Measurements from ENCODE around the gene CYB5RL.

CYB5RL gene

DNA sequence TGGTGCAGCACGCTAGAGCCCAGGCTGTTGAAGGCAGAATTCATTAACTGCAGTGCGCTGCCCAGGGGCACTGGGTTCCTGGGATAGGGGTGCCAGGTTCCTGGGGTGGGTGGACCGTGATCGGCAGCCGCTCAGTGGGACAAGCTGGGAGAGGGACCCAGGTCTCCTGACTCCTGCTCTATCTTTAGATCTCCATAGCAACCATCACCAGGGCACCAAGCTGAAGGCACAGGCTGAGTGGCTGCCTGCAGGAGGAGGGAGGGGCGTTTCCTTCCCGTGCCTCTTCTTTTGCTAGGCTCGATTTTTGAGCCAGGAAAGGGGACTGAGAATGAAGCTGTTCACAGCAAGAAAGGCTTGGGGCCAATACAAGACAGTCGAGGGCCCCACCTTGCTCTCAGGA lies 26.1 kb downstream of the CYB5RL start:
- CTCF ChIA-PET = no interaction called here
- TF ChIP-seq, protein P1, sequence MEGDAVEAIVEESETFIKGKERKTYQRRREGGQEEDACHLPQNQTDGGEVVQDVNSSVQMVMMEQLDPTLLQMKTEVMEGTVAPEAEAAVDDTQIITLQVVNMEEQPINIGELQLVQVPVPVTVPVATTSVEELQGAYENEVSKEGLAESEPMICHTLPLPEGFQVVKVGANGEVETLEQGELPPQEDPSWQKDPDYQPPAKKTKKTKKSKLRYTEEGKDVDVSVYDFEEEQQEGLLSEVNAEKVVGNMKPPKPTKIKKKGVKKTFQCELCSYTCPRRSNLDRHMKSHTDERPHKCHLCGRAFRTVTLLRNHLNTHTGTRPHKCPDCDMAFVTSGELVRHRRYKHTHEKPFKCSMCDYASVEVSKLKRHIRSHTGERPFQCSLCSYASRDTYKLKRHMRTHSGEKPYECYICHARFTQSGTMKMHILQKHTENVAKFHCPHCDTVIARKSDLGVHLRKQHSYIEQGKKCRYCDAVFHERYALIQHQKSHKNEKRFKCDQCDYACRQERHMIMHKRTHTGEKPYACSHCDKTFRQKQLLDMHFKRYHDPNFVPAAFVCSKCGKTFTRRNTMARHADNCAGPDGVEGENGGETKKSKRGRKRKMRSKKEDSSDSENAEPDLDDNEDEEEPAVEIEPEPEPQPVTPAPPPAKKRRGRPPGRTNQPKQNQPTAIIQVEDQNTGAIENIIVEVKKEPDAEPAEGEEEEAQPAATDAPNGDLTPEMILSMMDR (conservative IDR thresholded peaks at IDR 0.05; ENCODE audit: low read depth) = no peak
- no peak overlapping the region for H3K27ac ChIP-seq
- no peak for DNase-seq (ENCODE audit: low spot score)
- POLR2A ChIA-PET (ENCODE audit: low non-redundant PET) = no interaction called here

- ChIA-PET CTCF (no interaction called here), POLR2A (ENCODE audit: low non-redundant PET) (no interaction called here)
- H3K27ac ChIP-seq = no peak overlapping the region
- TF ChIP-seq, protein P1 (conservative IDR thresholded peaks at IDR 0.05; ENCODE audit: low read depth) = no peak
- DNase-seq (ENCODE audit: low spot score) = no peak
Observed at GRCh38 chr1:54172614-54173599, 26.9 kb downstream of the CYB5RL start.

DNA sequence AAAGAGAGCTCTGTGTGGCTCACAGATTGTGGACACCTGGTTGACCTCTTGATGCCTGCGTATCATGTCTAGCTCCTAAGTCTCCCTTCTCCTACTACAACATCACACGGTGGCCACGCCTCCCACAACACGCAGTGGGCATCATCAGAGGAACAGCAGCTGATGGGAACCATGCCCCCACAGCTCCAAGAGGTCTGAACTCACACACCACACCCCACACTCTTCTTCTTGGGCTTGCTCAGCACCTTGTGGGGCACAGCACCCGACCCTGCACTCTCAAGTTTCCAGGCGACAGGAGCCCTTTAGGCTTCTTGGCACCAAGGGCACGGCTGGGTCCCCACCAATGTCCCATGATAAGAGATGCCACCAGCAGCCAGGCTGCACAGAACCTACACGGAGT lies 28.2 kb downstream of the CYB5RL start:
- ChIA-PET POLR2A (ENCODE audit: low non-redundant PET) (no interaction called here), CTCF (no interaction called here)
- DNase-seq (ENCODE audit: low spot score) = no peak
- TF ChIP-seq, protein P1 (conservative IDR thresholded peaks at IDR 0.05; ENCODE audit: low read depth) = no peak
- no peak overlapping the region for H3K27ac ChIP-seq

DNA sequence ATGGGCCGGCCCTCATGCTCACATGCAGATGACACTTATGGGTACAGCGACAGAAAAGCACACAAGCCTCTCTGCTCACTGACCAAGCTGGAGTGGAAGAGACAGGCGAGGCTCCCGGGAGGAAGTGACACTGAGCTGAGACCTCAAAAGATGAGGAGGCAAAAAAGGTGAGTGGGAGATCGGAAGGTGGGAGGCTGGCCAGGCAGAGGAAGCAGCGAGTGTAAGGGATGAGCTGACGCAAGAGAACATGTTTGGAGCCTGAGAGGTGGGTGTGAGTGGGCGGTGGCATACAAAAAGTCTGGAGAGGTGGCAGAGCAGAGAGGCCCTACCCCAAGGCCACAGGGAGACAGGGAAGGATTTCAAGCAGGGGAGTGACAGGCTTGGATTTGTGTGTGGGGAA lies 28.8 kb downstream of the CYB5RL start:
- ChIA-PET CTCF (interaction anchor here (0.6 kb wide), 1 partner anchor 59 kb away, joined by 3 read pairs; no protein-coding TSS in a partner anchor), POLR2A (ENCODE audit: low non-redundant PET) (no interaction called here)
- DNase-seq (ENCODE audit: low spot score) = no peak
- no peak overlapping the region for H3K27ac ChIP-seq
- TF ChIP-seq, protein P1 (conservative IDR thresholded peaks at IDR 0.05; ENCODE audit: low read depth) = no peak

GRCh38 chr1:54169068-54169467 lies 30.8 kb downstream of the CYB5RL start:
- ChIA-PET CTCF (interaction anchor here (0.6 to 0.7 kb wide), 2 partner anchors 183 to 641 kb away, joined by 4 read pairs; no protein-coding TSS in a partner anchor), POLR2A (ENCODE audit: low non-redundant PET) (no interaction called here)
- DNase-seq (ENCODE audit: low spot score) = no peak
- H3K27ac ChIP-seq = no peak overlapping the region
- TF ChIP-seq, protein P1 (conservative IDR thresholded peaks at IDR 0.05; ENCODE audit: low read depth) = no peak

GRCh38 chr1:54168206-54168965 lies 31.4 kb downstream of the CYB5RL start:
- ChIA-PET CTCF (interaction anchor here (0.6 to 0.7 kb wide), 2 partner anchors 183 to 641 kb away, joined by 4 read pairs; no protein-coding TSS in a partner anchor), POLR2A (ENCODE audit: low non-redundant PET) (no interaction called here)
- peak; percentile 33 for DNase-seq (ENCODE audit: low spot score)

More at GRCh38 chr1:54168206-54168965, 31.4 kb downstream of the CYB5RL start:
- H3K27ac ChIP-seq = peak overlapping the region; percentile 90
- TF ChIP-seq, protein P1 (conservative IDR thresholded peaks at IDR 0.05; ENCODE audit: low read depth) = no peak
